NCI-H345 treated with DMSO at 0.1 percent for 48 hours (cell line): ENCODE data around the gene XPO1.
"Not testable (repeated sequence)": the region's sequence is repeated elsewhere in the genome, so short reads cannot be mapped to it uniquely, and the experiment has no call there.

Experiments
- DNase-seq: peaks from one replicate; lab custom pipeline; 2025; ENCODE audit not compliant: unreplicated experiment; lab: John Stamatoyannopoulos, UW

The XPO1 gene

GRCh38 chr2:61538200-61538919 is at the start of gene XPO1:
XPO1 (minus strand) TSS chr2:61538356; CDS start chr2:61533897, 4,459 bp downstream.
- DNase-seq: peak; percentile 100

- not testable (repeated sequence) for DNase-seq
Measured at GRCh38 chr2:61586928-61587327, 48.8 kb upstream of the XPO1 start.

- DNase-seq: no peak
Measured at GRCh38 chr2:61585383-61585782, 47.2 kb upstream of the XPO1 start.

- not testable (repeated sequence) for DNase-seq
Measured at GRCh38 chr2:61584368-61584767, 46.2 kb upstream of the XPO1 start.

GRCh38 chr2:61582165-61582564 is 44.0 kb upstream of the XPO1 start:
- no peak for DNase-seq

GRCh38 chr2:61581716-61582115 is 43.6 kb upstream of the XPO1 start:
- DNase-seq: no peak

- no peak for DNase-seq
Measured at GRCh38 chr2:61575447-61575859, 37.3 kb upstream of the XPO1 start.

- no peak for DNase-seq
Measured at GRCh38 chr2:61566566-61566965, 28.4 kb upstream of the XPO1 start.

GRCh38 chr2:61562615-61563014 is 24.5 kb upstream of the XPO1 start:
- DNase-seq: no peak

GRCh38 chr2:61558160-61558559 is 20.0 kb upstream of the XPO1 start:
- no peak for DNase-seq

- no peak for DNase-seq
Measured at GRCh38 chr2:61557381-61557780, 19.2 kb upstream of the XPO1 start.

- DNase-seq: no peak
Measured at GRCh38 chr2:61554604-61555003, 16.4 kb upstream of the XPO1 start.

- DNase-seq: no peak
Measured at GRCh38 chr2:61550375-61551209, 12.4 kb upstream of the XPO1 start.

GRCh38 chr2:61549546-61549945 is 11.4 kb upstream of the XPO1 start:
- DNase-seq: no peak

- DNase-seq: no peak
Measured at GRCh38 chr2:61543062-61543461, 4.9 kb upstream of the XPO1 start.

GRCh38 chr2:61540167-61540566 is 2.0 kb upstream of the XPO1 start:
- DNase-seq: not testable (repeated sequence)

GRCh38 chr2:61538920-61539520 is 864 bp upstream of the XPO1 start:
- peak; percentile 29 for DNase-seq

- DNase-seq: no peak
Measured at GRCh38 chr2:61537950-61538199, 281 bp downstream of the XPO1 start.

GRCh38 chr2:61537277-61537949 is 743 bp downstream of the XPO1 start:
- DNase-seq: no peak

GRCh38 chr2:61536572-61537276 is 1.4 kb downstream of the XPO1 start:
- peak; percentile 57 for DNase-seq

GRCh38 chr2:61536180-61536571 is 2.0 kb downstream of the XPO1 start:
- DNase-seq: no peak
